ES-I3 (cell line): Measurements from ENCODE around the gene SGTA.

Experiments
- H3K36me3 ChIP-seq: 2 replicates; pipeline ENCODE4 v1.6.1; 2013; ENCODE audit warnings: mild to moderate bottlenecking, low read length, control low read depth, moderate library complexity; ENCODE audit not compliant: insufficient read depth
- H3K4me1 ChIP-seq: 2 replicates; pipeline ENCODE4 v1.6.1; 2013; ENCODE audit warnings: mild to moderate bottlenecking, control low read depth, low read length; ENCODE audit not compliant: insufficient read depth
- H3K9ac ChIP-seq: 2 replicates; pipeline ENCODE4 v1.6.1; 2013; ENCODE audit warnings: low read depth, mild to moderate bottlenecking, low read length, moderate library complexity
- H3K9me3 ChIP-seq: 2 replicates; pipeline ENCODE4 v1.6.1; 2013; ENCODE audit warnings: mild to moderate bottlenecking, low read length, moderate library complexity; ENCODE audit not compliant: control insufficient read depth, insufficient read depth

The SGTA gene

DNA sequence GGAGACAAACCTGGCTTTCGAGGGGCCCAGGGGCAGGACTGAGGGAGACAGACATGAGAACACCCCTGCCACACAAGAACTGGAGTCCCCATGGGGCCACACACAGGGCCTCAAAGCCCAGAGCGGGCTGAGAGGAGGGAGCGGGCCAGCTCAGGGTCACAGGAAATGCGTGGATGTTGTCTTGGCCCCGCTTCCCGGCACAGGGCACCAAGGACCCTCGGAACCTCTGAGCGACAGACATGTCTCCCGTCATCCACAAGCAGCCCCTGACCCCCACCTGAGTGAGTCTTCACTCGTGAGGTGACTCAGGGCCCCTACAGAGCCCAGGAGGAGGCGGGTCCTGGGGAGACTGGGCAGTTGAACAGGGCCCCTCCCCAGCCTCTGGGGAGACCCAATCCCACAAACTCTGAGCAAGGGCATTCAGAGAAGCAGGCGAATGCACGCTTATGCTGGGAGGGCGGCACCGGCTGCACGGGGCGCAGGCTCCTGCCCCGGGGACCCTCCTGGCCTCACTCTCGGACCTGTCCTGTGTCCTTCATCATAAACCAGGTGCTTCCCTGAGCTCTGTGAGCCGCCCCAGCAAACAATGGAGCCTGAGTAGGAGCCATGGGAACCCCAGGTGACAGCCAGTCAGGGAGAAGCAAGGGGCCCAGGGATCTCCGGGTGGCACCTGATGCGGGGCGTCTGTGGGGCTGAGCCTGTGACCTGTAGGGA lies 20.1 kb downstream of the SGTA start:
- no peaks in the 10 kb centered on the region for H3K4me1 ChIP-seq
- no peak overlapping the region for H3K9ac ChIP-seq
- H3K36me3 ChIP-seq: peaks cover 6% of the 10 kb centered on the region
- H3K9me3 ChIP-seq: no peaks in the 10 kb centered on the region

GRCh38 chr19:2761876-2762782 lies 20.9 kb downstream of the SGTA start:
- Histone ChIP-seq H3K36me3 (peaks cover 6% of the 10 kb centered on the region), H3K9me3 (no peaks in the 10 kb centered on the region), H3K4me1 (no peaks in the 10 kb centered on the region), H3K9ac (no peak overlapping the region)

DNA sequence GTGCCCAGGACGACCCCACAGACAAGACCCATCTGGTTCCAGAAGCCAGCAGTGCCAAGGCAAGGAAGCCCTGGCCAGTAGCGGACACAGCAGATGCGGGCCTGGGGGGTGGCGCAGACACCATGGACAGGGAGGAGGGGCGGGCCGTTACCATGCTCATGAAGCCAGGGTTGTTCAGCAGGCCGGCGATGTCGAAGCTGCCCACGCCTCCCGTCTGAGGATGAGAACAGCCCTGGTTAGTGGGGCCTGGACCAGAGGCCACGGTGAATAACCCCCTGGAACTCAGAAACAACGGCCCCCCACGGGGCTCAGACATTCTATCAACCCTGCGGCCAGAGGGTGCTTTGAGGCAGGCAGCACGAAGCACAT lies 21.8 kb downstream of the SGTA start:
- H3K9me3 ChIP-seq: no peaks in the 10 kb centered on the region
- no peaks in the 10 kb centered on the region for H3K4me1 ChIP-seq
- peaks cover 6% of the 10 kb centered on the region for H3K36me3 ChIP-seq
- no peak overlapping the region for H3K9ac ChIP-seq

DNA sequence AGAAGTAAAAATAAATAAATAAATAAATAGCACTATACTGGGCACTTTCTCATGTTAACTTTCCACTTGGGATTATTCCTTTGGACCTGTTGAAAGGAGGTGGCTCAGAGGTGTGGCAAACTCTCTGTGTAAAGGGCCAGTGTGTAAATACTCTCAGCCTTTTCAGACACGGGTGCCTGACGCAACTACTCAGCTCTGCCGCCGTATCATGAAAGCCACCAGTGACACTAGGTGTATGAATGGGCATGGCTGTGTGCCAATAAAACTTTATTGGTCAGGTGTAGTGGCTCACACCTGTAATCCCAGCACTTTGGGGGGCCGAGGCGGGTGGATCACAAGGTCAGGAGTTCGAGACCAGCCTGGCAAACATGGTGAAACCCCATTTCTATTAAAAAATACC lies 23.1 kb downstream of the SGTA start:
- no peaks in the 10 kb centered on the region for H3K9me3 ChIP-seq
- H3K4me1 ChIP-seq: no peaks in the 10 kb centered on the region
- peaks cover 13% of the 10 kb centered on the region for H3K36me3 ChIP-seq
- no peak overlapping the region for H3K9ac ChIP-seq

DNA sequence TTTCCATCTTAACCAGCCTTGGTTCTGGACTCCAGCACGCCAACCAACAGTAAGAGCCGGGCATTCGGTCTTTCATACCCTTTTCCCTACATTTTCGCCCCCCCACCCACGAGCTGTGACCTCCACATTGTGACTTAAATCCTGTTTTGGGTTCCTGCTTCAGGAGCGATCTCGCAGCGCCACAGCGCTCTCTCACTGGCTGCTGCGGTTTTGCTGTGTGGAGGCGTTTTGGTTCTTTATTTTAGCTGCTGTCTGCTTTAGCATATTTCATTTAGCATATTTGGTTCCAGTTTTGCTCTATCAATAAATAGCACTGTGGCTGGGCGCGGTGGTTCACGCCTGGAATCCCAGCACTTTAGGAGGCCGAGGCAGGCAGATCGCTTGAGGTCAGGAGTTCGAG lies 23.7 kb downstream of the SGTA start:
- H3K4me1 ChIP-seq: no peaks in the 10 kb centered on the region
- no peak overlapping the region for H3K9ac ChIP-seq
- peaks cover 15% of the 10 kb centered on the region for H3K36me3 ChIP-seq

GRCh38 chr19:2758601-2759313 lies 24.3 kb downstream of the SGTA start:
- Histone ChIP-seq H3K9ac (no peak overlapping the region), H3K9me3 (no peaks in the 10 kb centered on the region), H3K36me3 (peaks cover 15% of the 10 kb centered on the region), H3K4me1 (no peaks in the 10 kb centered on the region)

More for the DNA sequence above, 23.7 kb downstream of the SGTA start:
- no peaks in the 10 kb centered on the region for H3K9me3 ChIP-seq

- Histone ChIP-seq H3K36me3 (peaks cover 15% of the 10 kb centered on the region), H3K4me1 (no peaks in the 10 kb centered on the region), H3K9me3 (no peaks in the 10 kb centered on the region), H3K9ac (no peak overlapping the region)
These were observed 25.9 kb downstream of the SGTA start for GRCh38 chr19:2756921-2757881.

DNA sequence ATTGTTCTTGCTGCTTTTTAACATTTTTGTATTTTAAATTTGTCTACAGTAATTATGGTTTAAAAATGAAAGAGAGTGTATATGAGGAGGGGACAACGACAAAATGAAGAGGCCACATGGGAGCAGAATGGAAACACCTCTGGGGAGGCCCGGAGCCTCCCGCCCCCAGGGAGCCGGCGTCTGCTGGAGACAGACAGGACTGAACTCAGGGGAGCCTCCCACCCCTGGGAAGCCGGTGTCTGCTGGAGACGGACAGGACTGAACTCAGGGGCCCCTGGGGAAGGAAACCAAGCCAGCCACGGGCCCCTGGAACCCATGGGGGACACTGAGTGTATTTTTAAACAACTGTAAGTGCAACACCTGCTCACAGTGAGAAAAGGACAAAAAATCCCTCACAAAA lies 26.6 kb downstream of the SGTA start:
- no peaks in the 10 kb centered on the region for H3K4me1 ChIP-seq

GRCh38 chr19:2755811-2756210 lies 27.3 kb downstream of the SGTA start:
- H3K4me1 ChIP-seq: no peaks in the 10 kb centered on the region
- H3K36me3 ChIP-seq: peaks cover 15% of the 10 kb centered on the region
- no peak overlapping the region for H3K9ac ChIP-seq
- no peaks in the 10 kb centered on the region for H3K9me3 ChIP-seq

More for the DNA sequence above, 26.6 kb downstream of the SGTA start:
- peaks cover 15% of the 10 kb centered on the region for H3K36me3 ChIP-seq
- H3K9ac ChIP-seq: no peak overlapping the region
- no peaks in the 10 kb centered on the region for H3K9me3 ChIP-seq

DNA sequence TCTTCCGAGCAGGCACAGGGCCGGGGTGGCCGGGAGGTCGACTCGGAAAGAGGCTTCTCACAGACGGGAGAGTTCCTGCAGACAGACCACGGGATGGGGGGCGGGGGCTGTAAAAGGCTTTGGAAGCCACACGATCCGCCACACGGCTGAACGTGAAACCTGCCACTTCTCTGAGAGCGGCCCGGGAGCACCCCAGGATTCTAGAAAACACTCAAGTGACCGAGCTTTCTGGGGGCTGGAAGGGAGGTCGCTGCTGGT lies 27.7 kb downstream of the SGTA start:
- H3K4me1 ChIP-seq: no peaks in the 10 kb centered on the region
- no peaks in the 10 kb centered on the region for H3K9me3 ChIP-seq
- peaks cover 15% of the 10 kb centered on the region for H3K36me3 ChIP-seq
- H3K9ac ChIP-seq: no peak overlapping the region

DNA sequence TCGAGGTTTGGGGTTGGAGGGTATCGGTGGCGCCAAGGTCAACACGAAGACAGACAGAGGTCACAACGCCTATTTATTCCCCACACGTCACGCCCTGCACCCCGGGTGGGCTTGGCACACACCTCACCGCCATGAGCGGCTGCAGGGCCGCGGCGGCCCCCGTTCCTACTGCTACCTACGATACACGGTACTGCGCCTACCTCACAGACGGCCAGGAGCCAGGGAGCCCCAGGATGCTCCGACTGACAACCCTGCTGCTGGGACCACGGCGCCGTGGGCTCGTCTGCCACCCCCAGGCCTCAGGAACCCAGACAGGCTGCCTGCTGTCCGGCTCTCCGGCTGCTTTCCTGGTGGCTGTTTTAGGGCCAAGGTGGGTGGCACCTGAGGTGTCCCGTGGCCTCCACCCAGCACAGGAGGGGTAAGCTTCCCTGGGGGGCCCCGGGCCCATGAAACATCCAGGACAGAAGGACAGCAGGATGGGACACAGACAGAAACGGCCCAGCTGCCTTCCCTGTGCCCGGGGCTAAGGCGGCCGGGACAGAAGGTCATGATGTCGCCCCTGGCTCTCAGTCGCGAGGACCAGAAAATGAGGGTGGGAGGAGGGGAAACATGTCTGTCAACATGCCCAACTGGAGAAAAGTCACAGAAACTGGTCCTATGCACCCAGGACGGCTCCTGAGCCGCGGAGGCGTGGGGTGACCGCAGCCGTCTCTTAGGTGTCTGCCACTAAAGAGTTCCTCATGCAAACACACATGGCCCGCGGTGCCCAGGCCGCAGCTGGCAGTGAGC lies 28.2 kb downstream of the SGTA start:
- Histone ChIP-seq H3K9ac (no peak overlapping the region), H3K9me3 (no peaks in the 10 kb centered on the region), H3K36me3 (peaks cover 15% of the 10 kb centered on the region), H3K4me1 (no peaks in the 10 kb centered on the region)

DNA sequence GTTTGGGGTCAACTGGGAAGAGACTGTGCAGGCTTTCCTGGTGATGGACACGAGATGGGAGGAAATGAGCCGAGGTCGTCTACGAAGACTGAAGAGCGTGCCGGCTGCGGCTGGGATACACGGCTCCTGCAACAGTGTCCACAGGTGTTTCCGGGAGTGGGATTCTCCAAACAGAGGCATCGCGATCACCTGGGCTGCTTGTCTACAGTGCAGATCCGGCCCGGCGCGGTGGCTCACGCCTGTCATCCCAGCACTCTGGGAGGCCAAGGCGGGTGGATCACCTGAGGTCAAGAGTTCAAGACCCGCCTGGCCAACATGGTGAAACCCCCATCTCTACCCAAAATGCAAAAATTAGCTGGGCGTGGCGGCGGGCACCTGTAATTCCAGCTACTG lies 31.6 kb downstream of the SGTA start:
- Histone ChIP-seq H3K9me3 (no peaks in the 10 kb centered on the region), H3K36me3 (peaks cover 10% of the 10 kb centered on the region), H3K4me1 (no peaks in the 10 kb centered on the region), H3K9ac (no peak overlapping the region)

GRCh38 chr19:2750808-2751437 lies 32.1 kb downstream of the SGTA start:
- H3K36me3 ChIP-seq: peaks cover 8% of the 10 kb centered on the region
- H3K9ac ChIP-seq: no peak overlapping the region
- H3K4me1 ChIP-seq: no peaks in the 10 kb centered on the region
- no peaks in the 10 kb centered on the region for H3K9me3 ChIP-seq
